NCI-H446 treated with DMSO at 0.1 percent for 48 hours (cell line): ENCODE results near the gene ZNF777.

Experiments
- DNase-seq: peaks from one replicate; lab custom pipeline; 2025; lab: John Stamatoyannopoulos, UW

ZNF777 gene

GRCh38 chr7:149476791-149477190, 15.9 kb upstream of the ZNF777 start:
- no peak for DNase-seq

DNA sequence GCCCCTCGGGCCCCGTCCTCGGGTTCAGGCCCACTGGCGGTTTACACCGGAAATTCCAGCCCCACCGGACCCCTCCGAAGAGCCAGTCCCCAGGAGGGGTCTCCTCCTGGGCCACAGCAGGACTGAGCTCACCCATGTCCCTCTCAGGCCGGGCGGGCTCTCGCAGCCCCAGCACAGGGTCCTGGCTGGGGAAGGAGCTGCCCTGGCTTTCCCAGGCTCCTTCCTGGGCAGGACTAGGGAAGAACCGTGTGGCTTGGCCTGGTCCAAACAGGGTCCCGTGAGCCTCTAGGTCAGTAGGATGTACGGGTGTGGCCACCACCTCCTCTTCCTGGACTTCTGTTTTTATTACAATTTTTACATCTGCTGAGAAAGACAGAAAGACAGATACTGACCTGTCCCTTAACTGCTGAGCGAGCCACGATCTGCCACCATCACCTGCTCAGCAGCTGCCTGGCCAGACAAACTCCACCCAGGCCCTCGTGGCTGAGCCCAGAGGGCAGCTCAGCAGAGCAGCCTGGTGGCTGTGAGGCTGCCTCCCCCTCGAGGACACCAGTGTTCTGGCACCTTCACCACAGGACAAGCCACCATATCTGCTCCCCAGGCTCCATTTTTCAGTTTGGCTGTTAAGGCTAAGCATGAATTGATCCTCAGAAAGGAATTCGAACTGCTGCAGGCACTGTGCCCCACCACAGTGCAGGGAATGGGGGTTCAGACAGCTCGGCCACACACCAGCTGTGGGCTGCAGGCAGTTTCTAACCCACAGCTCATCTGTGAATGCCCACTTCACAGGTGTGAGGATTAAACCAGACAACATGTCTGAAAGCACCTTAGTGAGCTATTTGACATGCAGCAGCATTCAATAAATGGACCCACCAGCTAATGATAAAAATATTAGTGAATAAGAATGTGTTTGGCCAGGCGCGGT, 14.5 kb upstream of the ZNF777 start:
- no peak for DNase-seq

- no peak for DNase-seq
These were observed 13.7 kb upstream of the ZNF777 start for GRCh38 chr7:149474309-149475120.

GRCh38 chr7:149473251-149473650, 12.4 kb upstream of the ZNF777 start:
- no peak for DNase-seq

GRCh38 chr7:149471289-149471953, 10.6 kb upstream of the ZNF777 start:
- no peak for DNase-seq

DNA sequence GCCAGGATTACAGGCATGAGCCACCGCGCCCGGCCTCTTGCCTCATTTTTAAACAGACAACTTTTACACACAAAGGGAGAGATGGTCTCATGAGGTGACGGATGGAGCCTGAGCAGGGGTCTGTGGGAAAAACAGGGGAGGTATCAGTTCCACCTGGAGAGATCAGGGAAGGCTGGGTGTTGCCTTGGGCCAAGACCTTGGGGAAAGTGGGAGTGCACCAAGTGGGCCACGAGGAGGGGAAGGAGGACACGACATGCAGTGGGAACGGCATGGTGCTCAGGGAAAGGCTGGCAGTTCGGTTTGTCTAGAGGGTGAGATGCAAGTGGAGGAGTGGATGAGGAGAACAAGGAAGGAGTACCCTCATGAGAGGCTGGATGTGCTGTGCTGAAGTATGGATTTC, 8.9 kb upstream of the ZNF777 start:
- no peak for DNase-seq

- DNase-seq: no peak
These were observed 7.3 kb upstream of the ZNF777 start for GRCh38 chr7:149468208-149468607.

- DNase-seq: no peak
These were observed 6.5 kb upstream of the ZNF777 start for GRCh38 chr7:149467321-149467859.

DNA sequence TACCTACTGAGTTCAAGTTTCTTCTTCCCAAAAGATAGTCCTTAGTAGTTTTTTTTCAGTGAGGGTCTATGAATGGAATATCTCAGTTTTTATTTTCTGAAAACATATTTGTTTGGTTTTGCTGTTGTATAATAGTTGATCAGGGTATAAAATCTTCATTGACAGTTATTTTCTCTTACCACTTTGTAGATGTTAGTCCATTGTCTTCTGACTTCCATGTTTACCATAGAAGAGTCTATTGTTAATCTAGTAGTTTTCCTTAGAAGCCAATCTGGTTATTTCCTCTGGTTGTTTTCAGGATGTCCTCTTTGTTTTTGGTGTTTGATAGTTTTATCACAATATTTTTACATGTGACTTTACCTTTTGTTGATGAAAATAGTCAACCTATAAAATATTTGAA, 5.5 kb upstream of the ZNF777 start:
- no peak for DNase-seq

- no peak for DNase-seq
These were observed 2.8 kb upstream of the ZNF777 start for GRCh38 chr7:149463500-149464161.

DNA sequence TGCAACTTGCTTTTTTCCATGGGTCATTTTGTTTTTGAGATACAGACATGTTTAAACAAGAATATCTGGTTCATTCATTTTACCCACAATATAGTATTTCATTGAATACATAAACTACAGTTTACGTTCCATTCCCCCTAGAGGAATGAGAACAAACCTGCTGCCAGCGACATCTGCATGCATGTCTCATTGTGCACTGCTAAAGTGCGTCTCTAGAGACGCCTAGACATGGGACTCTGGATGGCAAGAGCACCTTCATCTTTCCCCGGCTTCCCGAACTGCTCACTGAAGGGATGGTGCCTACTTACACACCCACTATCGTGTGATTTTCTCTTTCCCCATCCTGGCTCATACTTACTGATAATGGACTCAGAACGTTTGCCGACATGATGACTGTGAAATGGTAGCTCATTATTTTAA, 1.2 kb upstream of the ZNF777 start:
- DNase-seq: no peak

DNA sequence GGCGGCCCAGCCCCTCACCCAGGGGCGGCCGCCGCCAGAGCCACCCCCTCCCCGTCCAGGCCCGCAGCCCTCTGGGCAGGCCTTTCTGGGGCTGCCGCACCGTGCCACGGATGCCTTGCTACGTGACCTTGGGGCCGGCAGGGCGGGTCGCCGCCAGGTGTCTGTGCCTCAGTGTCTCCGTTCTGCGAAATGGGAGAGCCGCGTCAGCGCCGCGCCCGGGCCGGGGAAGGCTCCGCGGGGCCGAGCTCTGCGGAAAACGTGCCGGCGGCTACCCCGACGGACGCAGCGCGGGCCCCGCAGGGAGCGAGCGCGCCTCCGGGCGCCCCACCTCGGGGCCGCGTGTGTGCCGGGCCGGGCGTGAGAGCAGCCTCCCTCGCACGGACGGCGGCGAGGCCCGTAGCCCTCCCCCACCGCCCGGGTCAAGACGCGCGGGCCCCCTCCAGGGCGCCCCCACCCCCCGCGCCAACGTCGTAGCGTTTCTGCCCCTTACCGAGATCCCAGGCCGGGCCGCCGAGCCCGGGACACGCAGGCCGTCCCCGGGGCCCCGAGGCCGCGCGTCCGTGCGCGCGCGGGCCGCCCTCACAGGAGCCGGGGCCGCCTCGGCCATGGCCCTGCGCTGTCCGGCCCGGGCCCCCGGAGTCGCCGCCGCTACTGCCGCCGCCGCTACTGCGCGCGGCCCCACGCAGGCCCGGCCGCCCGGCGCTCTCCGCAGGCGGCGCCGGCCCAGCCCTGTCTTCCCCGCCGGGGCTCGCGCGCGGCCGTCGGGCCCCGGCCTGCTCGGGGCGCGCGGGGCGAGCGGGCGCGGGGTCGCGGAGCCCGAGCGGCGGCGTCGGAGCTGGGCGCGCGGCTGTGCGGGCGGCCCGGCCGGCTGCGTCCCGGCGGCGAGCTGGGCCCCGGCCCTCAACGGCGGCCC, 1.1 kb downstream of the ZNF777 start:
- no peak for DNase-seq

- no peak for DNase-seq
These were observed 1.7 kb downstream of the ZNF777 start for GRCh38 chr7:149459201-149459539.

DNA sequence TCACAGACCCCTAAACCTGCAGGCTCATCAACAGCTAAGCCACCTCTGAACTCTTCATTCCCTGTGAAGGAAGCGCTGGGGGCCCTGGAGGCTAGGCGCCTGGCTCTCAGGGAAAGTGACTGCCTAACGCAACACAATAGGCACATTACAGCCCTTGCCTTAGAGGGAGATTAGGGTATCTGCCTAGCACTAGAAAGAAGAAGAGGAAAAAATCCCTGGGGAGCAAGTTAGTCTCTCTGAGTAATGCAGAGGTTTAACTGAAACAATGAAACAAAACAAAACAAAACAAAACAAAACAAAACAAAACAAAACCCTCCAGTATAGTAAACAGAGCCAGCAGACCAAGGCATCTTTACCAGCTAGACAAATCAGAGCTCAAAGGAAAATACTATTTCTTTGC, 2.6 kb downstream of the ZNF777 start:
- no peak for DNase-seq

DNA sequence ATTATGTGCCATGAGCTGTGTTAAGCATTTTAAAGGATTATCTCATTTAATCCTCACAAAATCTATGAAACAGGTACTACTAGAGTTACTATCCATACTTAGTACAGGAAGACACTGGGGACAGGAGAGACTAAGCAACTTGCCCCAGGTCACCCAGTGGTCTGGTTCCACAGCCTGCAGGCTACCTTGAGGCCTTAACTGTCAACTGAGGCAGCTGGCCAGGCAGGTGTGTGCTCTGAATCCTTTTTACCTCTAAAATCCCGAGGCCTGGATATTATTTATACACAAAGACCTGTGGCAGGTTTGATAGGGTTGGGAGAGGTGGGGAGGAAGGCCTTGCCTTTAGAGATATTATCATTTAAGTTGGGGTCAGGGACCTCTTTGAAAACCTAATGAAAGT, 3.1 kb downstream of the ZNF777 start:
- DNase-seq: no peak

- no peak for DNase-seq
These were observed 4.1 kb downstream of the ZNF777 start for GRCh38 chr7:149456506-149457421.

- no peak for DNase-seq
These were observed 5.5 kb downstream of the ZNF777 start for GRCh38 chr7:149455175-149455950.

GRCh38 chr7:149454750-149455149, 6.1 kb downstream of the ZNF777 start:
- DNase-seq: no peak

- no peak for DNase-seq
These were observed 6.9 kb downstream of the ZNF777 start for GRCh38 chr7:149454006-149454405.
